DMS153 treated with DMSO at 0.1 percent for 48 hours (cell line): ENCODE data around the gene ZNF397.
A peak's percentile ranks its signal among the peaks of the same experiment; 100 is the strongest.

ENCODE experiments used
- DNase-seq: peaks from one replicate; lab custom pipeline; 2025; ENCODE audit not compliant: unreplicated experiment; lab: John Stamatoyannopoulos, UW

The ZNF397 gene

GRCh38 chr18:35245719-35246317 lies 5.0 kb downstream of the ZNF397 start:
- DNase-seq, result no peak

- no peak for DNase-seq
Measured at GRCh38 chr18:35246831-35247230, 6.0 kb downstream of the ZNF397 start.

GRCh38 chr18:35247412-35248249 lies 6.8 kb downstream of the ZNF397 start:
- no peak for DNase-seq

GRCh38 chr18:35248429-35248828 lies 7.6 kb downstream of the ZNF397 start:
- DNase-seq, result no peak

- no peak for DNase-seq
Measured at GRCh38 chr18:35252466-35252865, 11.6 kb downstream of the ZNF397 start.

- DNase-seq, result no peak
Measured at GRCh38 chr18:35253655-35254287, 12.9 kb downstream of the ZNF397 start.

GRCh38 chr18:35256947-35257346 lies 16.1 kb downstream of the ZNF397 start:
- no peak for DNase-seq

GRCh38 chr18:35264409-35264808 lies 23.6 kb downstream of the ZNF397 start:
- DNase-seq, result no peak

GRCh38 chr18:35267161-35267651 lies 26.4 kb downstream of the ZNF397 start:
- DNase-seq, result peak; percentile 70

- DNase-seq, result no peak
Measured at GRCh38 chr18:35267809-35268208, 27.0 kb downstream of the ZNF397 start.

- no peak for DNase-seq
Measured at GRCh38 chr18:35268821-35269220, 28.0 kb downstream of the ZNF397 start.

GRCh38 chr18:35271656-35272055 lies 30.8 kb downstream of the ZNF397 start:
- no peak for DNase-seq

GRCh38 chr18:35276267-35276666 lies 35.4 kb downstream of the ZNF397 start:
- no peak for DNase-seq

- DNase-seq, result no peak
Measured at GRCh38 chr18:35277633-35278032, 36.8 kb downstream of the ZNF397 start.

GRCh38 chr18:35278085-35278484 lies 37.3 kb downstream of the ZNF397 start:
- no peak for DNase-seq

GRCh38 chr18:35278969-35279368 lies 38.1 kb downstream of the ZNF397 start:
- no peak for DNase-seq

GRCh38 chr18:35282353-35282752 lies 41.5 kb downstream of the ZNF397 start:
- no peak for DNase-seq

- DNase-seq, result no peak
Measured at GRCh38 chr18:35283923-35284794, 43.3 kb downstream of the ZNF397 start.

- no peak for DNase-seq
Measured at GRCh38 chr18:35284841-35285240, 44.0 kb downstream of the ZNF397 start.

- DNase-seq, result no peak
Measured at GRCh38 chr18:35289293-35289692, 48.5 kb downstream of the ZNF397 start.

- DNase-seq, result no peak
Measured at GRCh38 chr18:35289727-35290093, 48.9 kb downstream of the ZNF397 start.
